Stimulated activated CD8-positive, alpha-beta memory T cell treated with anti-CD3 and anti-CD28 coated beads, Interleukin-7, amount 100 ng/mL, for 48 hours (primary cell): ENCODE measurements around the gene RFC4.
"Not testable (repeated sequence)": the region's sequence is repeated elsewhere in the genome, so short reads cannot be mapped to it uniquely, and the experiment has no call there.

Experiments
- DNase-seq, 2 donors: peaks; one replicate each; pipeline ENCODE4 v3.0.0-alpha.2; 2020; ENCODE audit warnings: low read depth in 1 of 2; ENCODE audit errors: extremely low read depth in 1 of 2

RFC4 gene, protein sequence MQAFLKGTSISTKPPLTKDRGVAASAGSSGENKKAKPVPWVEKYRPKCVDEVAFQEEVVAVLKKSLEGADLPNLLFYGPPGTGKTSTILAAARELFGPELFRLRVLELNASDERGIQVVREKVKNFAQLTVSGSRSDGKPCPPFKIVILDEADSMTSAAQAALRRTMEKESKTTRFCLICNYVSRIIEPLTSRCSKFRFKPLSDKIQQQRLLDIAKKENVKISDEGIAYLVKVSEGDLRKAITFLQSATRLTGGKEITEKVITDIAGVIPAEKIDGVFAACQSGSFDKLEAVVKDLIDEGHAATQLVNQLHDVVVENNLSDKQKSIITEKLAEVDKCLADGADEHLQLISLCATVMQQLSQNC

DNA sequence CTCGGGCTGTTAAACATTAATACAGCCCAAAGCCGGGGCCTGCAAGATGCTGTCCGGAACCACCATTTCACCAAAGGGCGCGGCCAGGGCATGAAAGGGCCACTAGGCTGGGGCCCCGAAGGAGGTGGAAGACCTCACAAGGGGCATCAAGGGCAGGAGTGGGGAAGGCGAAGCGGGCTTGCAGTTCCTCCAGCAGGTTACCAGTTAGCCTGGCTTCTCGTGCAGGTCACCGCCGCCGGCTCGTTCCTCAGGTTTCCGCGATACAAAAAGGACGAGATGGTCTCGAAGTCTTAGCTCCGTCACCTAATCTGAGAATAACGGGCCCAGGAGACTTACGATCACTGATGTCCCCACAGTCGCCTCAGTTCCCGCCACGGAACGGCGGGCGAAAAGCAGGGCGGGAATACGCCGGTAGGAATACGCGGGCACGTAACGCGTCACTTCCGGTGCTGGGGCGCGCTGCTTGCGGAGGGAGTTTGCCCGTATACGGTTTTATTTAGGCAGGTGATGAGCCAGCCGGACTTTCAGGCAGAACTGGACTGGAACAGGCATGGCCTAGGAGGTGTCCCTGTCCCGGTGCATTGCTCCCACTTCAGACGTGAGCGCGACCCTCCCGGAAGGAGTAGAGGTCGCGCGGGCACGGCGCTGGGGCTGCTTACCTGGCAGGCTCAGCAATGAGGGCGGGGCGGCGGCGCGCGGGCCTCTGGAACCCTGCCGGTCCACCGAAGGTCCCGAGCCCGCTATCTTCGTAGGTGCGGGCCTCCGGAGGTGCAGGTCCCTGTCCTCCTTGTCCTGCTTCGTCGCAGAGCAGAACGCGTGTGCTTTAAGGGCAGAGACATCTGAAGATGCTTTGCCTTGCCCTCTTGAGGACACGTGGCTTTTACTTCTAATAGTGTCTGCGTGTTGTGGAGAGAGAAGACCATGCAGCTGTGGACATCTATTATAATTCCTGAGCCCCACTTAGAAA is at the start of gene RFC4:
RFC4 (minus strand) TSS at position 394 of the 967 bp plus-strand sequence. CDS start 1,769 bp downstream, outside the sequence.
- DNase-seq, result peak; percentile 78 to 83

- no peak for DNase-seq
These were observed 48.7 kb upstream of the RFC4 start for GRCh38 chr3:186854954-186855353.

DNA sequence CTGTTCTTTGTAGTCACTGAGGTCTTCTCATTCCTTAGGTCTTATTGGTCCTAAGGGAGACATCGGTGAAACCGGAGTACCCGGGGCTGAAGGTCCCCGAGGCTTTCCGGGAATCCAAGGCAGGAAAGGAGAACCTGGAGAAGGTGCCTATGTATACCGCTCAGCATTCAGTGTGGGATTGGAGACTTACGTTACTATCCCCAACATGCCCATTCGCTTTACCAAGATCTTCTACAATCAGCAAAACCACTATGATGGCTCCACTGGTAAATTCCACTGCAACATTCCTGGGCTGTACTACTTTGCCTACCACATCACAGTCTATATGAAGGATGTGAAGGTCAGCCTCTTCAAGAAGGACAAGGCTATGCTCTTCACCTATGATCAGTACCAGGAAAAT is 47.9 kb upstream of the RFC4 start:
- DNase-seq, result no peak

DNA sequence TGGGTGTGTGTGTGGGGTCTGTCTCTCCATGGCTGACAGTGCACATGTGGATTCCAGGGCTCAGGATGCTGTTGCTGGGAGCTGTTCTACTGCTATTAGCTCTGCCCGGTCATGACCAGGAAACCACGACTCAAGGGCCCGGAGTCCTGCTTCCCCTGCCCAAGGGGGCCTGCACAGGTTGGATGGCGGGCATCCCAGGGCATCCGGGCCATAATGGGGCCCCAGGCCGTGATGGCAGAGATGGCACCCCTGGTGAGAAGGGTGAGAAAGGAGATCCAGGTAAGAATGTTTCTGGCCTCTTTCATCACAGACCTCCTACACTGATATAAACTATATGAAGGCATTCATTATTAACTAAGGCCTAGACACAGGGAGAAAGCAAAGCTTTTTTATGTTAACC is 46.7 kb upstream of the RFC4 start:
- no peak for DNase-seq

GRCh38 chr3:186851835-186852234 is 45.6 kb upstream of the RFC4 start:
- DNase-seq, result not testable (repeated sequence)

DNA sequence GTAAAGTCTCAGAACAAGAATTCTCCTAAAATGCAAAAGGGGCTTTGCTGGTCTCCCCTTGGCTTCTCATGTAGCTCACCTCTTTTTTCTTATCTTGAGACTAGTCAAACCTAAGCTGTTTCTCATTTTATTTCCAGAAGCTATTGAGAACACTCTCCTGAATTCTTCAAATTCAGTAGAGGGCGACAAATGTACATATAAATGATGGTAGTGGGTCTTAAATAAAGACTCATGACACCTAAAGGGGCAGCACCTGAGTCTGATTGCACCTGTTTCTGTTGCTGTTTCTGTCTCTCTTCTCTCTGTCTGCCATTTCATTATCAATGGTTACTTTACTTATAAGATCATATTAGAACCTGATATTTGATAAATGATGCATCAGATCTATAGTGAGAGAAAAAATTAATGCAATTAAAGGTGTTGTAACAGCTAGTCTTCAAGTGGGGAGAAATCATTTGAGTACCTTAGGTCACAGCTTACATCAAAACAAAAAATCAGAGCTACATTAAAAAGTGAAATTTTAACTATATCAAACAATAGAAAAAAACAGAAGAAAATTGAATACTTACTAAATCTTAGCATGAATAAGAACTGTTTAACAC is 43.2 kb upstream of the RFC4 start:
- DNase-seq, result no peak

DNA sequence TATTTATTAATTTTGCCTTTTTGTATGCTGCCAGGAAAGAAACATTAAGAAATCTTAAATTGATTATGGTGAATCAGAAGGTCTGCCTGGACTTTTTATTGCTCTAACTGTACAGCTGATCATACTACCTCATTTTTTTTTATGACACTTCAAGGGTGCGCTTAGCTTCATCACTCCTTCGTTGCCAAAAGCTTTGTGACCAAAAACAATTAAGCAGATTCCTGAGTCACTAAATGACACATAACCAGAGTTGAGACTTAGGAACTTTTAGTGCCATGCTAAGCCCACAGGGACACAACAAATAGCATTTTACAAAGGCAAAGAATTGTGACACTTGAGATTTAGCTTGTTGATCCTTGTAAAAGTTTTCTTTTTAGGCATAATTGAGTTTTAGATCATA is 41.2 kb upstream of the RFC4 start:
- no peak for DNase-seq

DNA sequence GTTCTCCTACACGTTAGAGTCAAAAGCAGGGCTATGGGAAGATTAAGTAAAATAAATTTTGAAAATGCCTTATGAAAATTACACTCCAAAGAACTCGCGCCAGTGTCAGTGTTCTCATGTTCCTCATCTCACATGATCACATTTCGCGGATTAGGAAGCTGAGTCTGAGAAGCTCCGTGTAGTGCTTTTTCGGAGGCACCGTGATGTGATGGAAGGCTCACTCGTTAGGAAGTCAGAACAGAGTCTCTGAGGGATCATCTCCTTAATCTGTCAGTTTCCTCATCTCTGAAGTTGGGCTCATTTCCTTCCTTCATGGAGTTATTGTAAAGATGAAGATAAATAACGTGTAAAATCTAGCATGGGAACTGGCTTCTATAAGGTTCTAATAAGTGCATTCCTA is 39.5 kb upstream of the RFC4 start:
- DNase-seq, result no peak

- DNase-seq, result no peak
These were observed 38.6 kb upstream of the RFC4 start for GRCh38 chr3:186844908-186845307.

- DNase-seq, result no peak
These were observed 36.8 kb upstream of the RFC4 start for GRCh38 chr3:186843039-186843432.

DNA sequence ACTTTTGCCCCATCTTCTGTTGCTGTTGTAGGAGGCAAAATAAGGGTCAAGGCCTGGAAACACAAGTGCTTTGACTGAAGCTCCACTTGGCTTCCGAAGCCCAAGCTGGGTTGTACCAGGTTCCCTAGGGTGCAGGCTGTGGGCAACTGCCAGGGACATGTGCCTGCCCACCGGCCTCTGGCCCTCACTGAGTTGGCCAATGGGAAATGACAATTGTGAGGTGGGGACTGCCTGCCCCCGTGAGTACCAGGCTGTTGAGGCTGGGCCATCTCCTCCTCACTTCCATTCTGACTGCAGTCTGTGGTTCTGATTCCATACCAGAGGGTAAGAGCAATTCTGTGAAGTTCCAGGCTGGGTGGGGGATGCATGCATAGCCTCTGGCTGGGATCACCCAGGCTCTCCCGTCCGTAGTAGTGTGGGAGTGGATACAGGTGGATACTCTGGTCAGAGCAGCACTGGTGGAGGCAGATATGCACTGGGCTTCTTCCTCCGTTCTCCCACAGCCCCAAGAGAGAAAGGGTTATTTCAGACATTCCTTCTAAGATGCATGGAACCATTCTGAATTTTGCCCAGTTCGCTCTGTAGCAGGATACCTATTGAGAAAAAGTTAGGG is 36.2 kb upstream of the RFC4 start, which contains the start of gene ADIPOQ:
ADIPOQ (plus strand) TSS at position 285 of the 613 bp plus-strand sequence. CDS start 10,349 bp downstream, outside the sequence.
- DNase-seq, result no peak

DNA sequence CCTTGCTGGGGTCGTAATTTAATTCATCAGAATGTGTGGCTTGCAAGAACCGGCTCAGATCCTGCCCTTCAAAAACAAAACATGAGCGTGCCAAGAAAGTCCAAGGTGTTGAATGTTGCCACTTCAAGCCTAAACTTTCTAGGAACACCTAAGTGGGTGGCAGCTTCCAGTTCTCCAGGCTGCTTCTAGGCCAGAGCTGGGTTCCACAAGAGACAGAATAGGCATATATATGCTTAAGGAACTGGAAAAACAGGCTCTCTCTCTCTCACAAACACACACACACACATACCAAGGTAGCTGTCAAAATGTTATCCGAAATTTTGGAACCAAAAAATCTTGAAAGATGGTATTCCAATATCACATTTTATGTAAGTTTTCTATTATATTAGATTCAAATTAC is 35.3 kb upstream of the RFC4 start:
- no peak for DNase-seq

DNA sequence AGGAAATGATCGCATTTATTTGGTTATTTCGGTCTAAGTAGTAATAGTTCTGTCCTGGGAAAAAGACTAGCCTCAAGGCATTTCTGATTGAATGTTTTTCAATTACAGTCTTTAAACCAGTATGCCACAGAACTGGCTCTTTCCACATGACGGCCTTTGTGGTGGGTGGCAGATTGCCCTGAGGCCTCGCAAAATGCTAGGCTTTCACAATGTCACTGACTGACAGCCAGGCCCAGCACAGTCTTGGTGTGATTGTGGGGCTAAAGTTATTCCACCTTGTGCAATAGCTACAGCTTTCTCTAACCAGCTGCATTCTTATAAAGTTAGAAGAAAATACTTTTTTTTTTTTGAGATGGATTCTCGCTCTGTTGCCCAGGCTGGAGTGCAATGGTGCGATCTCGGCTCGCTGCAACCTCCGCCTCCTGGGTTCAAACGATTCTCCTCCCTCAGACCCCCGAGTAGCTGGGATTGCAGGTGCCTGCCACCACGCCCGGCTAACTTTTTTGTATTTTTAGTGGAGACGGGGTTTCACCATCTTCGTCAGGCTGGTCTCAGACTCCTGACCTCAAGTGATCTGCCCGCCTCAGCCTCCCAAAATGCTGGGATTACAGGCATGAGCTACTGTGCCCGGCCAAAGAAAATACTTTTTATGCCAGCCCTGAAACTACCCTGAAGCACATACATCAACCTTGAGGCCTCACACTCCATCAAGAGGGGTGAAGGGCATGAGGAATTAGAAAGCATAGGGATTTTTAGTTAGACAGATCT is 33.8 kb upstream of the RFC4 start:
- DNase-seq, result no peak

DNA sequence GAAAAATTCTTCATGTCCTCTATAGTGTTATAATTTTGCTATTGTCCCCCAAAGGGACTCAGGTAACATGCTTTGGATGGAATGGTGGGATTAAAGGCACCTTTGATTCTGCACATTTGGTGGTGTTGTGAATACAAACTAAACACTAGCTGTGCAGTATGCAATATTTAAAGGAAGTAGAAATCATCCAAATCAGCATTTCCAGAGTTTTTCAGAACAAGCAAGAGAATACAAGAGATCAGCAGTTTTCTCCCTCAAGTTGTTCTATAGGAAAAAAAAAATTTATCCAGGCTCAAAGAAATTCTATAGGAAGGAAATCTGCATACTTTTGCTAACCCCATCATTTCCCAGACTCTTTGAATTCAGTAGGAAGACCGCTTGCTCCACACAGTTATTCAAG is 26.0 kb upstream of the RFC4 start:
- DNase-seq, result no peak

- no peak for DNase-seq
These were observed 25.5 kb upstream of the RFC4 start for GRCh38 chr3:186831798-186832197.

DNA sequence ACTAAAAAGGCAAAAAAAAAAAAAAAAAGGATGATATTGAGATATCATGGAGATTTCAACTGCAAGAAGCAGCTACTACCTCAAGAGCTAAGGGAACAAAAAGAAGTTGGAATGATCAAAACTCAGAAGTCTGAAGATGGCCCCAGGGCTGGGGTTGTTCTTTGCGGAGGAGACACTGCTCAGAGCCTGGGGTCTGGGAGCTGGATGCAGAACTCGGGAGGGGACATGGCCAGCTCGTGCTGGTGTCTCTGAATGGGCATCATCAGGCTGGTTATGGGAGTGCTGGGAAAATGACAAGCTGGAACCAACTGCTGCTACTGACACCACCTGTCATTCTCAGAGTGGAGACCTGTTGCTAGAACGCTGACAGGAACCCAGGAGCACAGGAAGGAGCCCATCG is 22.1 kb upstream of the RFC4 start:
- DNase-seq, result no peak

DNA sequence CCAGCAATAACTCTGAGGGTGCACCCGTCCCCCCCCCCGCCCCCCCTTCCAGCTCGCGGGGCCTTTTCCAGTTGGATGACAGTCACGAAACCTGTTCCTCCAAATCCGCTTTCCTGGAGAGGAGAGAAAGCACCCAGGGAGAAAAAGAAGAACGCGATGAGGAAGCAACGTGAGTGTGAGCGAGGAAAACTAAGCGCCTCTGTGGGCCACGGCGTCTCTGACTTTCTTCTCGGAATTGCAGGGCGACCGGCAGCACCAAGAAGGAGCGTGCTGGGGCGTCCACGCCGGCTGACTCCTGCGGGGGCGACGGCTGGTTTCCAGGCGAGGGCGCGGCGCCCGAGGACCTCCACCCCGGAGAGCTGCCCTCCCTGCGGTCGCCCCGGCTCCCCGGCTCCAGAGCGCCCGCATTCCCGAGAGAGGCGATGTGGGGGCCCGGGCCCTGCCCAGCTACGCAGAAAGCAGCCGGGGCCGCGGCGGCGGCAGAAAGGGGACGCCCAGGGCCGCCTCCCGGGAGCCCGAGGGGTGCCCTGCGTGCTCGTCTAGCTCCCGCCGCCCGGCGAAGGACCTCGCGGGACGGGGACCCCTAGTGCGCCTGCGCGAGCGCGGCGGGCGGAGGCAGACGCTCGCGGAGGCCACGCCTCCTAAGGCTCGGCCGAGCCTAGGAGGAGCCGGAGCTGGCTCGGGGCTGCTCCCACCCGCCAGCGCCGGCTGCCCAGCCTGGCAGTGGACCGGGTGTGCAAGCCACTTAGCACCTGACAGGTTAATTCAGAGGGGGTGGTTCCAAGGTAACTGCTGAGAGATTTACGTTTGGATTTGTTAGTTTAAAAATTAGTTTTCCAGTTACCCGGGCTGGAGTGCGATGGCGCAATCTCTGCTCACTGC is 20.9 kb upstream of the RFC4 start:
- peak; percentile 68 to 73 for DNase-seq

- no peak for DNase-seq
These were observed 20.2 kb upstream of the RFC4 start for GRCh38 chr3:186826410-186826975.

DNA sequence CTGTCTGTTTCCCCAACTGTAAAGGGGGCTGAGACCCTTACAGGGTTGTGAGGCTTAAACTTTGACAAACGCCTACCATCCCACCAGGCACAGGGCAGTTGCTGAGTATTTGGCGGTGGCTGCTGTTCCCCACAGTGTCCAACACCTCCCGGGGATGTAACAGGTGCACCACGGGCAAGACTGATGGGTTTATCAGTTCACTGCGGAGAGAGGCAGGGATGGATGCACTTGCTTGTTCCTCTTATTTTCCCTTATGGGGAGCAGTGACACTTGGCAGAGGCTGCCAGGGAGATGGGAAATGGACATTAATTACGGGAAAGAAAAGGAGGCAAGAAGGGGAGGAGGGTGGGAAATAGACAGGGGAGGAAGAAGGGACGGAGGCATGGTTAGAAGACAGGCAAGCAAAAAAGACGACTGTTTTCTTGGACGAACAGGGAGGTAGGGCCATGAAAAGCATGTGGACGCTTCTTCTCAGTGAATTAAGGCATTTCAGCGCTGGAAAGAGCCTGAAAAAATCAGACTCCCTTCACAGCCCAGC is 19.7 kb upstream of the RFC4 start:
- DNase-seq, result no peak
